Measurements from ENCODE around the gene ZKSCAN7.
"Not testable (repeated sequence)": the region's sequence is repeated elsewhere in the genome, so short reads cannot be mapped to it uniquely, and the experiment has no call there.

ZKSCAN7 gene

GRCh38 chr3:44576613-44577012 is 21.6 kb downstream of the ZKSCAN7 start:
- no peak for DNase-seq (ENCODE audit: low read depth in 3 of 3, low spot score in 1 of 3)

GRCh38 chr3:44577354-44577952 is 22.5 kb downstream of the ZKSCAN7 start:
- not testable (repeated sequence) for DNase-seq (ENCODE audit: low read depth in 3 of 3, low spot score in 1 of 3)

- DNase-seq (ENCODE audit: low read depth in 3 of 3, low spot score in 1 of 3), result not testable (repeated sequence)
Observed at GRCh38 chr3:44578316-44578715, 23.3 kb downstream of the ZKSCAN7 start.

GRCh38 chr3:44578924-44579515 is 24.0 kb downstream of the ZKSCAN7 start:
- DNase-seq (ENCODE audit: low read depth in 3 of 3, low spot score in 1 of 3), result not testable (repeated sequence)

GRCh38 chr3:44579749-44580148 is 24.8 kb downstream of the ZKSCAN7 start:
- DNase-seq (ENCODE audit: low read depth in 3 of 3, low spot score in 1 of 3), result not testable (repeated sequence)

GRCh38 chr3:44580971-44581370 is 26.0 kb downstream of the ZKSCAN7 start:
- not testable (repeated sequence) for DNase-seq (ENCODE audit: low read depth in 3 of 3, low spot score in 1 of 3)

DNA sequence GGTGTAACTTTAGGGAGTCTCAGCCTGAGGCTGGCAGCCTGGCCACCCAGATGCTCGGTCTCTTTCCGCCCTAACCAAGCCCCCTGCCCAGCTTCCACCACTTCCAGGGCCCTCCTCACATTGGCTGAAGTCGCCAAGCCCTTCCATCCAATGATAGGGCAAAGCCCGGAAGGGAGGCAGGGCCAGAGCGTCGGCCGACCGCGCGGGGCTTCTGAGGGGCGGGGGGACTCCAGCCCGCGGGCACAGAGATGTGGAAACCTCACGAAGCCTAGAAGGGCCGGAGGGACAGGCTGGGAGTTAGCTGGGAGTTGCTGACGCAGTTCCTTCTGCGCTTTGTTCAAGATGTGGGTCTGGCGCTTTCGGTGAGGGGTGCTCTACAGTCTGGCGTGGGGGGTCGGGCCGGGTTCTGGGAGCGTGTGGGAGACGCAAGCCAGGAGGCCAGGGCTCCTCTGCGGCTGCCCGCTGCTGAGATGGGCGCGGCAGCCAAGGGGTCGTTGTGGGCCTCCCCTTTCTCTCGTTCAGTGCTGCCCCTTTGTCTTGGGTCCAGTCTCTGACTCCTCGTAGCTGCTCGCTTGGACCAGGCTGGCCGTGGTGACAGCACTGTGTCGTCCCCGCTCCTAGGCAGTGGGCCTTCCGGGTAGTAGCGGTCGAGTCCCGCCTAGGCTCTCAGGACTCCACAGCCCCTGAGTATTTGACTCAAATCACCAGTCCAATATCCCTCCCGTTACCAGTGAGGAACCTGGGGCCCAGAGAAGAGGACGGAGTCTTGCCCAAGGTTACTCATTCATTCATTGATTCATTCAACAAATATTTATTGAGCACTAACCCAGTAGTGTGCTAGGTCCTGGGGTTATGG is 29.9 kb downstream of the ZKSCAN7 start, which contains the start of gene ZNF660:
ZNF660 (plus strand) TSS at position 319 of the 856 bp plus-strand sequence. CDS start 9,230 bp downstream, outside the sequence.
- DNase-seq (ENCODE audit: low read depth in 3 of 3, low spot score in 1 of 3), result no peak

DNA sequence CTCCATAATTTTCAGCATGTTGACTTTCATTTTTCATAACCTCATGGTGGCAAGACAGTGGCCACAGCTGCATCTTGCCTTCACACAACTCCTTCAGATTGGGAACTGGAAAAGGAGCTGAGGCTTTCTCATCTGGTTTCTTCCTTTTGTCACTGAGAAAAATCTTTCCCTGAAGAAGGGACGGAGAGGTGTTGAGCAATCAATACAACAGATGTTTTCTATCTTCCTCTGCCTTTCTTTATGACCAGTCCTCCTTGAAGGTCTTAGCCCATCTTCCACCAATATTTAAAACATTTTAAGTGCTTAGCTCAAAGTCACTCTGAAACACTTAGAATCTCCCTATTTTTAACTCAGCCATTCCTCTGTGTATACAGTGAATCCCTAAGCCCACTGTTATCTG is 41.6 kb downstream of the ZKSCAN7 start:
- no peak for DNase-seq (ENCODE audit: low read depth in 3 of 3, low spot score in 1 of 3)

DNA sequence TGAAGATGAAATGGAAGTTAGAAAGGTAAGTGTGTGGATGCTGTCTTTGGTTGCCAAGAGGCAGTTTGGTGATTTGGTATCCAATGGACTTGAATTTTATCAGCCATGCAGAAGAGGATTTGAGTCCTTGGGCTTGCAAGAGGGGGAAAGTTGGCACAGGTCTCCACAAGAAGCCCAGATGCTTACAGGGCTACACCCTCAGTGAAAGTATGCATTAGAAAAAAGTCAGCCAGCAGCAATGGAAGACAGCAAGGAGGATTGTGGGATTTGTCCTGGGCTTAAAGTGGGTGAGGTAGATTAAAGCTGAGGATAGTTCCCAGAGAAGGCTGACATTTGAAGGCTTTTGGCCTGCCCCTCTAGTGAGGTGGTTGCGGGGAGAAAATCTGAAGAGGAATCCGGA is 46.8 kb downstream of the ZKSCAN7 start:
- DNase-seq (ENCODE audit: low read depth in 3 of 3, low spot score in 1 of 3), result no peak

GRCh38 chr3:44612678-44613077 is 57.7 kb downstream of the ZKSCAN7 start:
- no peak for DNase-seq (ENCODE audit: low read depth in 3 of 3, low spot score in 1 of 3)
